ENCODE data around the gene ERBB4. TPM values are rescaled to one million over a fixed set of nuclear protein-coding genes. Genes with fewer than 3 reads are reported as not detected.

Gene ERBB4
- total RNA-seq, 1 donor from 2014 or later = 8.3 TPM

- Histone ChIP-seq H3K9me3 (replicated peaks) (no peaks in the 10 kb centered on the region), H3K4me1 (no peaks in the 10 kb centered on the region), H3K4me3 (no peak overlapping the region), H3K36me3 (no peaks in the 10 kb centered on the region), H3K27me3 (ENCODE audit: low read depth) (no peaks in the 10 kb centered on the region), H3K27ac (replicated peaks) (no peak overlapping the region)
- intact Hi-C loops (cut with micrococcal nuclease) = no loop called here
- TF ChIP-seq, protein P1, sequence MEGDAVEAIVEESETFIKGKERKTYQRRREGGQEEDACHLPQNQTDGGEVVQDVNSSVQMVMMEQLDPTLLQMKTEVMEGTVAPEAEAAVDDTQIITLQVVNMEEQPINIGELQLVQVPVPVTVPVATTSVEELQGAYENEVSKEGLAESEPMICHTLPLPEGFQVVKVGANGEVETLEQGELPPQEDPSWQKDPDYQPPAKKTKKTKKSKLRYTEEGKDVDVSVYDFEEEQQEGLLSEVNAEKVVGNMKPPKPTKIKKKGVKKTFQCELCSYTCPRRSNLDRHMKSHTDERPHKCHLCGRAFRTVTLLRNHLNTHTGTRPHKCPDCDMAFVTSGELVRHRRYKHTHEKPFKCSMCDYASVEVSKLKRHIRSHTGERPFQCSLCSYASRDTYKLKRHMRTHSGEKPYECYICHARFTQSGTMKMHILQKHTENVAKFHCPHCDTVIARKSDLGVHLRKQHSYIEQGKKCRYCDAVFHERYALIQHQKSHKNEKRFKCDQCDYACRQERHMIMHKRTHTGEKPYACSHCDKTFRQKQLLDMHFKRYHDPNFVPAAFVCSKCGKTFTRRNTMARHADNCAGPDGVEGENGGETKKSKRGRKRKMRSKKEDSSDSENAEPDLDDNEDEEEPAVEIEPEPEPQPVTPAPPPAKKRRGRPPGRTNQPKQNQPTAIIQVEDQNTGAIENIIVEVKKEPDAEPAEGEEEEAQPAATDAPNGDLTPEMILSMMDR (IDR thresholded peaks at IDR 0.05; ENCODE audit: borderline replicate concordance) = no peak
- DNase-seq = no peak
These were observed 472.1 kb downstream of the ERBB4 start for GRCh38 chr2:212066546-212066945.

DNA sequence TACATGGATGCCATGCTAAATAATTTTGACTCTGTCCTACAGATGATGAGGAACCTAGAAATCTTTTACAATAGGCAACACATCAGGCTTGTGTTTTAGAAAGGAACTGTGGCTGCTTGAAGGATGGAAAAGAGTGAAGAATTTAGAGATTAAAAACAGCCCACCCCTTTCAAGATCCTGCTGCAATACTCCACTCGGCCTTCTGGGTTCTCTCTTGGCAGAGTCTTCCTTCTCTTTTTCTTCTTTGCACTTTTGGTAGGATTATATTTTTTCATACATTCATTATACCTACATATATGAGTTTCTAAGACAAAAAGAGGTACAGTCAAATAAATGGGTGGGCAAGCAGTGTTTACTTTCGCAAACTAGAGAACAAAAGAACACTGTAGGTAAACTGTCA lies 474.3 kb downstream of the ERBB4 start:
- TF ChIP-seq, protein P1 (IDR thresholded peaks at IDR 0.05; ENCODE audit: borderline replicate concordance) = no peak
- peaks cover 5% of the 10 kb centered on the region for H3K9me3 ChIP-seq (replicated peaks)
- no peak overlapping the region for H3K27ac ChIP-seq (replicated peaks)
- H3K4me3 ChIP-seq = no peak overlapping the region
- no peaks in the 10 kb centered on the region for H3K27me3 ChIP-seq (ENCODE audit: low read depth)
- H3K36me3 ChIP-seq = no peaks in the 10 kb centered on the region
- DNase-seq = no peak
- intact Hi-C loops (cut with micrococcal nuclease) = no loop called here
- H3K4me1 ChIP-seq = no peaks in the 10 kb centered on the region

GRCh38 chr2:212052412-212053159 lies 486.0 kb downstream of the ERBB4 start:
- no peaks in the 10 kb centered on the region for H3K27me3 ChIP-seq (ENCODE audit: low read depth)
- intact Hi-C loops (cut with micrococcal nuclease) = no loop called here
- no peak overlapping the region for H3K4me3 ChIP-seq
- no peaks in the 10 kb centered on the region for H3K4me1 ChIP-seq
- no peaks in the 10 kb centered on the region for H3K36me3 ChIP-seq
- peaks cover 31% of the 10 kb centered on the region for H3K9me3 ChIP-seq (replicated peaks)
- no peak overlapping the region for H3K27ac ChIP-seq (replicated peaks)
- TF ChIP-seq, protein P1 (IDR thresholded peaks at IDR 0.05; ENCODE audit: borderline replicate concordance) = no peak
- no peak for DNase-seq

DNA sequence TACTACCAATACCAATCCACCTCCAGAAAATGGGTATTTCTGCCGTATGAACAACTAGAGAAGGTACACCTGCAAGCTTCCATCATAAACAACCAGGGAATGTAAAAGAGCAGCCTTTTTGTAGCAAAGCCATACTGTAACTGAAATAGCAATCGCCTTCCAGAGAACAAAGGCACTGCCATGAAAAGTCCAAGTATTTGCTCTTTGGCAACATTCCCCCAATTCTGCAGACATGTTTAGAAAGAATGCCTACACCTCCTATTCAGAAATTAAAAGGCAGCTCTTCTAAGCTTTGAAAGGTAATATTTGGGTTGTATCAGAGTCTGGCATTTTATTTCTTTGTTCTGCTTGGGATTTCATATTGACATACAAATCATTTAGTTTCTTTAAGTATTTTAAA lies 487.7 kb downstream of the ERBB4 start:
- TF ChIP-seq, protein P1 (IDR thresholded peaks at IDR 0.05; ENCODE audit: borderline replicate concordance) = no peak
- Histone ChIP-seq H3K4me3 (no peak overlapping the region), H3K36me3 (no peaks in the 10 kb centered on the region), H3K4me1 (no peaks in the 10 kb centered on the region), H3K27me3 (ENCODE audit: low read depth) (no peaks in the 10 kb centered on the region), H3K27ac (replicated peaks) (no peak overlapping the region), H3K9me3 (replicated peaks) (peaks cover 18% of the 10 kb centered on the region)
- no peak for DNase-seq
- intact Hi-C loops (cut with micrococcal nuclease) = no loop called here

- no peak overlapping the region for H3K4me3 ChIP-seq
- no peak overlapping the region for H3K27ac ChIP-seq (replicated peaks)
- H3K4me1 ChIP-seq = no peaks in the 10 kb centered on the region
- no peaks in the 10 kb centered on the region for H3K36me3 ChIP-seq
- no peaks in the 10 kb centered on the region for H3K27me3 ChIP-seq (ENCODE audit: low read depth)
- TF ChIP-seq, protein P1 (IDR thresholded peaks at IDR 0.05; ENCODE audit: borderline replicate concordance) = no peak
- intact Hi-C loops (cut with micrococcal nuclease) = no loop called here
- DNase-seq = no peak
- H3K9me3 ChIP-seq (replicated peaks) = no peaks in the 10 kb centered on the region
These were observed 496.0 kb downstream of the ERBB4 start for GRCh38 chr2:212042562-212042961.
